ENCODE data around the gene RB1.

GRCh38 chr13:48518083-48518482, 214.5 kb downstream of the RB1 start:
- TF ChIP-seq EZH2phosphoT487 (IDR thresholded peaks at IDR 0.05; ENCODE audit: unreplicated experiment) (no peak), CTCF (conservative IDR thresholded peaks at IDR 0.05; ENCODE audit: low read depth in 2 of 2) (no peak), POLR2AphosphoS5 (IDR thresholded peaks at IDR 0.05; ENCODE audit: low read depth) (no peak), JUNB (IDR thresholded peaks at IDR 0.05; ENCODE audit: unreplicated experiment) (no peak), ETS1 (IDR thresholded peaks at IDR 0.05) (no peak), EZH2 (IDR thresholded peaks at IDR 0.05; ENCODE audit: low read depth, unreplicated experiment) (no peak), NANOG (IDR thresholded peaks at IDR 0.05; ENCODE audit: borderline replicate concordance) (no peak), CREB1 (CRISPR knock-in tag; IDR thresholded peaks at IDR 0.05; ENCODE audit: low read depth) (no peak), REST (IDR thresholded peaks at IDR 0.05; ENCODE audit: unreplicated experiment) (no peak)

Measured in GM23338 (cell line).